ENCODE results near the gene MPPE1.
A peak's percentile ranks its signal among the peaks of the same experiment; 100 is the strongest.

The MPPE1 gene

GRCh38 chr18:11884396-11885030 lies 23.6 kb downstream of the MPPE1 start:
- no peak for ATAC-seq
- no peak for DNase-seq

GRCh38 chr18:11883153-11883552 lies 25.0 kb downstream of the MPPE1 start:
- ATAC-seq (no peak), DNase-seq (no peak)

- no peak for ATAC-seq
- DNase-seq = no peak
Measured at GRCh38 chr18:11882636-11883035, 25.5 kb downstream of the MPPE1 start.

GRCh38 chr18:11880586-11881304 lies 27.4 kb downstream of the MPPE1 start:
- ATAC-seq (no peak), DNase-seq (no peak)

GRCh38 chr18:11877497-11878135 lies 30.5 kb downstream of the MPPE1 start:
- DNase-seq (no peak), ATAC-seq (no peak)

- DNase-seq = no peak
Measured at GRCh38 chr18:11874676-11875075, 33.4 kb downstream of the MPPE1 start.

GRCh38 chr18:11873670-11874340 lies 34.3 kb downstream of the MPPE1 start:
- no peak for ATAC-seq
- DNase-seq = no peak

More at GRCh38 chr18:11874676-11875075, 33.4 kb downstream of the MPPE1 start:
- ATAC-seq = no peak

- ATAC-seq (peak; percentile 32), DNase-seq (no peak)
Measured at GRCh38 chr18:11872479-11873136, 35.5 kb downstream of the MPPE1 start.

- DNase-seq (no peak), ATAC-seq (no peak)
Measured at GRCh38 chr18:11871501-11871900, 36.6 kb downstream of the MPPE1 start.

GRCh38 chr18:11868230-11868629 lies 39.9 kb downstream of the MPPE1 start:
- ATAC-seq = no peak

GRCh38 chr18:11866764-11867163 lies 41.4 kb downstream of the MPPE1 start:
- ATAC-seq = no peak

More at GRCh38 chr18:11868230-11868629, 39.9 kb downstream of the MPPE1 start:
- no peak for DNase-seq

GRCh38 chr18:11866329-11866728 lies 41.8 kb downstream of the MPPE1 start:
- no peak for DNase-seq
- no peak for ATAC-seq

More at GRCh38 chr18:11866764-11867163, 41.4 kb downstream of the MPPE1 start:
- no peak for DNase-seq

- DNase-seq (no peak), ATAC-seq (no peak)
Measured at GRCh38 chr18:11865071-11865470, 43.0 kb downstream of the MPPE1 start.

- ATAC-seq = no peak
- no peak for DNase-seq
Measured at GRCh38 chr18:11864471-11864870, 43.6 kb downstream of the MPPE1 start.

- DNase-seq (no peak), ATAC-seq (no peak)
Measured at GRCh38 chr18:11862468-11863137, 45.5 kb downstream of the MPPE1 start.

- no peak for ATAC-seq
Measured at GRCh38 chr18:11861583-11862288, 46.4 kb downstream of the MPPE1 start.

GRCh38 chr18:11860594-11861450 lies 47.3 kb downstream of the MPPE1 start:
- ATAC-seq (no peak), DNase-seq (no peak)

More at GRCh38 chr18:11861583-11862288, 46.4 kb downstream of the MPPE1 start:
- no peak for DNase-seq

- ATAC-seq (peak; percentile 86), DNase-seq (no peak)
Measured at GRCh38 chr18:11859903-11860407, 48.2 kb downstream of the MPPE1 start.

- ATAC-seq (no peak), DNase-seq (no peak)
Measured at GRCh38 chr18:11859282-11859830, 48.8 kb downstream of the MPPE1 start.
